Type B pancreatic cell (in vitro differentiated cells): ENCODE results near the gene HMOX1. TPM values are rescaled to one million over a fixed set of nuclear protein-coding genes. Genes with fewer than 3 reads are reported as not detected.

Experiments
- DNase-seq: peaks from one replicate; pipeline ENCODE4 v3.0.0; 2021; ENCODE audit warnings: mixed read lengths; ENCODE audit not compliant: unreplicated experiment; ENCODE audit errors: extremely low spot score
- H3K27ac Mint-ChIP-seq: 2 replicates; pipeline ENCODE4 v1.8.0; 2021; ENCODE audit warnings: mild to moderate bottlenecking, mixed read lengths
- H3K27me3 Mint-ChIP-seq: 2 replicates; pipeline ENCODE4 v1.8.0; 2021; ENCODE audit warnings: mixed read lengths
- H3K36me3 Mint-ChIP-seq: 2 replicates; pipeline ENCODE4 v1.8.0; 2021; ENCODE audit warnings: mixed read lengths
- H3K4me1 Mint-ChIP-seq: one replicate; pipeline ENCODE4 v1.8.0; 2021; ENCODE audit warnings: mixed read lengths; ENCODE audit not compliant: unreplicated experiment
- H3K4me3 Mint-ChIP-seq: 2 replicates; pipeline ENCODE4 v1.8.0; 2021; ENCODE audit warnings: mild to moderate bottlenecking, mixed read lengths
- H3K9me3 Mint-ChIP-seq: 2 replicates; pipeline ENCODE4 v1.8.0; 2021; ENCODE audit warnings: mixed read lengths
- long read RNA-seq: library from polyadenylated mRNA; unstranded; transcript quantifications from one replicate; pipeline ENCODE4 v2.0.0, GENCODE V29; 2020
- total RNA-seq: library from RNA; stranded (reverse); gene quantifications from 2 replicates; pipeline ENCODE4 v1.2.1, GENCODE V29; 2021; ENCODE audit warnings: low replicate concordance
- TF ChIP-seq, protein P1 (sequence below): fragments of 200-600 bp; sonication (generic); conservative IDR thresholded peaks from 2 replicates; pipeline ENCODE4 v1.5.0; 2021; ENCODE audit warnings: antibody characterized with exemption, mild to moderate bottlenecking

HMOX1 gene, protein sequence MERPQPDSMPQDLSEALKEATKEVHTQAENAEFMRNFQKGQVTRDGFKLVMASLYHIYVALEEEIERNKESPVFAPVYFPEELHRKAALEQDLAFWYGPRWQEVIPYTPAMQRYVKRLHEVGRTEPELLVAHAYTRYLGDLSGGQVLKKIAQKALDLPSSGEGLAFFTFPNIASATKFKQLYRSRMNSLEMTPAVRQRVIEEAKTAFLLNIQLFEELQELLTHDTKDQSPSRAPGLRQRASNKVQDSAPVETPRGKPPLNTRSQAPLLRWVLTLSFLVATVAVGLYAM
- total RNA-seq, result 4.1 and 7.7 TPM in 2 replicates
- long read RNA-seq, transcript HMOX1-201 (5 exons, 1,822 nt), result major isoform, 5 of 6 reads
- long read RNA-seq, partial matches to known transcripts, result 1 of 6 reads
- long read RNA-seq, other reads (novel, unspliced or antisense), result 0 of 6 reads

DNA sequence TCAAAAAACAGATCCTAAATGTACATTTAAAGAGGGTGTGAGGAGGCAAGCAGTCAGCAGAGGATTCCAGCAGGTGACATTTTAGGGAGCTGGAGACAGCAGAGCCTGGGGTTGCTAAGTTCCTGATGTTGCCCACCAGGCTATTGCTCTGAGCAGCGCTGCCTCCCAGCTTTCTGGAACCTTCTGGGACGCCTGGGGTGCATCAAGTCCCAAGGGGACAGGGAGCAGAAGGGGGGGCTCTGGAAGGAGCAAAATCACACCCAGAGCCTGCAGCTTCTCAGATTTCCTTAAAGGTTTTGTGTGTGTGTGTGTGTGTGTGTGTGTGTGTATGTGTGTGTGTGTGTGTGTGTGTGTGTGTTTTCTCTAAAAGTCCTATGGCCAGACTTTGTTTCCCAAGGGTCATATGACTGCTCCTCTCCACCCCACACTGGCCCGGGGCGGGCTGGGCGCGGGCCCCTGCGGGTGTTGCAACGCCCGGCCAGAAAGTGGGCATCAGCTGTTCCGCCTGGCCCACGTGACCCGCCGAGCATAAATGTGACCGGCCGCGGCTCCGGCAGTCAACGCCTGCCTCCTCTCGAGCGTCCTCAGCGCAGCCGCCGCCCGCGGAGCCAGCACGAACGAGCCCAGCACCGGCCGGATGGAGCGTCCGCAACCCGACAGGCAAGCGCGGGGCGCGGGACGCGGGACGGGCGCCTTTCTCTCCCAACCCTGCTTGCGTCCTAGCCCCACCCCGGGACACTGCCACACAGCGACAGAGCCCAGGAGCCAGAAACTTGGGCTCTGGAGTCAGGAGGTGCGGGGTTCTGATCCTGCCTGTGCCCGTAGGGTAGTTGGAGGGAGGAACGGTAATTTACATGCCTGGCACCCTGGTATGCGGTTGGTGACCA lies at the start of gene HMOX1:
Gene HMOX1 (plus strand): TSS at position 560 of the 887 bp plus-strand sequence. CDS start 78 bp downstream, at position 638.
- peak within 1 kb of the TSS; percentile 80 for H3K4me3 Mint-ChIP-seq
- H3K36me3 Mint-ChIP-seq, result no peaks in the 10 kb centered on the region
- peaks cover 8% of the 10 kb centered on the region for H3K27me3 Mint-ChIP-seq
- TF ChIP-seq, protein P1, sequence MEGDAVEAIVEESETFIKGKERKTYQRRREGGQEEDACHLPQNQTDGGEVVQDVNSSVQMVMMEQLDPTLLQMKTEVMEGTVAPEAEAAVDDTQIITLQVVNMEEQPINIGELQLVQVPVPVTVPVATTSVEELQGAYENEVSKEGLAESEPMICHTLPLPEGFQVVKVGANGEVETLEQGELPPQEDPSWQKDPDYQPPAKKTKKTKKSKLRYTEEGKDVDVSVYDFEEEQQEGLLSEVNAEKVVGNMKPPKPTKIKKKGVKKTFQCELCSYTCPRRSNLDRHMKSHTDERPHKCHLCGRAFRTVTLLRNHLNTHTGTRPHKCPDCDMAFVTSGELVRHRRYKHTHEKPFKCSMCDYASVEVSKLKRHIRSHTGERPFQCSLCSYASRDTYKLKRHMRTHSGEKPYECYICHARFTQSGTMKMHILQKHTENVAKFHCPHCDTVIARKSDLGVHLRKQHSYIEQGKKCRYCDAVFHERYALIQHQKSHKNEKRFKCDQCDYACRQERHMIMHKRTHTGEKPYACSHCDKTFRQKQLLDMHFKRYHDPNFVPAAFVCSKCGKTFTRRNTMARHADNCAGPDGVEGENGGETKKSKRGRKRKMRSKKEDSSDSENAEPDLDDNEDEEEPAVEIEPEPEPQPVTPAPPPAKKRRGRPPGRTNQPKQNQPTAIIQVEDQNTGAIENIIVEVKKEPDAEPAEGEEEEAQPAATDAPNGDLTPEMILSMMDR, result no peak
- no peaks in the 10 kb centered on the region for H3K9me3 Mint-ChIP-seq
- peak within 1 kb of the TSS; percentile 82 for H3K27ac Mint-ChIP-seq
- DNase-seq, result peak; percentile 85
- peaks cover 33% of the 10 kb centered on the region for H3K4me1 Mint-ChIP-seq

DNA sequence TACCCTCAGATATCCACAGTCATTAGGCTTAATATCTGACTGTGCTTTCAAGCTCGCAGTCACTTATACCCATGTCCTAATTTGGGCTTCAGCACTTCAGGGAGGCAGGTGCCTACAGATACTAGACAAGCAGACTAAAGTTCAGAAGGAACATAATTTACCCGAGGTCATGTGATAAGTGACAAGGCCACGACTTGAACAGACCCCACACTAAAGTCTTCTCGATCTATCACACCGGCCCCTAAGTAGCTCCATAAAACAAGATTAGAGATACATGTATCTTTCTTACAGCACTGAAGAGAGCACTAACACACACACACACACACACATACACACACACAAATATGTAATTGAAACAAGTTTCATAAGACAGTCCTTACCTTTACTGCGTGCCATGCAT lies 48.6 kb upstream of the HMOX1 start:
- Mint-ChIP-seq H3K9me3 (no peaks in the 10 kb centered on the region), H3K36me3 (peaks cover 3% of the 10 kb centered on the region), H3K27ac (no peak overlapping the region), H3K4me3 (no peak overlapping the region), H3K4me1 (peaks cover 5% of the 10 kb centered on the region), H3K27me3 (no peaks in the 10 kb centered on the region)
- TF ChIP-seq, protein P1, result no peak
- DNase-seq, result no peak

DNA sequence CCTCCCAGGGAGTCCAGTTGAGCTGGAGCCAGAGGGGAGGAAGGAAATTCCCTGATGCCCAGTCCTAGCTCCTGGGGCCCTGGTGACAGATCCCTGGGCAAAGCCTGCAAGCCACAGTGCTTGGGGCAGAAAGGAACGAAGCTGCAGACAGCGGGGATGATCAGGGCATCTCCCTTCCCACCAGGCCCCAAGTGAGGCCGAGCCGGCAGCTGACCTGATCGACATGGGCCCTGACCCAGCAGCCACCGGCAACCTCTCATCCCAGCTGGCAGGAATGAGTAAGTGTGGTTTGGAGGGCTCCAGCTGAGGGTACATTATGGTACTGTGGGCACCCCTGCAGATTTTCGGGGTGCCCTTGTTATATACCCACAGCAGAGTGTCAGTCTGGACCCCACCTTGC lies 47.7 kb upstream of the HMOX1 start:
- DNase-seq, result no peak
- TF ChIP-seq, protein P1, result no peak
- H3K27ac Mint-ChIP-seq, result no peak overlapping the region
- H3K36me3 Mint-ChIP-seq, result peaks cover 3% of the 10 kb centered on the region
- H3K27me3 Mint-ChIP-seq, result no peaks in the 10 kb centered on the region
- H3K4me3 Mint-ChIP-seq, result no peak overlapping the region
- H3K9me3 Mint-ChIP-seq, result no peaks in the 10 kb centered on the region
- peaks cover 5% of the 10 kb centered on the region for H3K4me1 Mint-ChIP-seq

DNA sequence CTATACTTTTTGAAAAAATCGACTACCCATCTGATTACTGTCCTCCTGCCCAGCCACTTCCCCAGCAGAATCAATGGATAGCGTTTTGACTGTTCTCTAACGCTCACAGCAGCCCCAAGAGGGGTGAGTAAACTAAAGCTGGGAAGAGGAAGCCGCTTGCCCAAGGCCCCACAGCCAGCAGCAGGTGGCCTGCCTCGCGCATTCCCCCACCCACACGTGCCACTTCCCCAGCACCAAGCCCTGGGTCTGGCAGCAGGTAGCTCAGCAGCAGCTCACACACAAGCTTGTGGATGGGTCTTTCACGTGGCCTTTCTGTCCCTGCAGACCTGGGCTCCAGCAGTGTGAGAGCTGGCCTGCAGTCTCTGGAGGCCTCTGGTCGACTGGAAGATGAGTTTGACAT lies 46.9 kb upstream of the HMOX1 start:
- Mint-ChIP-seq H3K4me3 (no peak overlapping the region), H3K27ac (no peak overlapping the region), H3K27me3 (no peaks in the 10 kb centered on the region), H3K36me3 (peaks cover 3% of the 10 kb centered on the region), H3K9me3 (no peaks in the 10 kb centered on the region), H3K4me1 (peaks cover 5% of the 10 kb centered on the region)
- DNase-seq, result no peak
- TF ChIP-seq, protein P1, result no peak

DNA sequence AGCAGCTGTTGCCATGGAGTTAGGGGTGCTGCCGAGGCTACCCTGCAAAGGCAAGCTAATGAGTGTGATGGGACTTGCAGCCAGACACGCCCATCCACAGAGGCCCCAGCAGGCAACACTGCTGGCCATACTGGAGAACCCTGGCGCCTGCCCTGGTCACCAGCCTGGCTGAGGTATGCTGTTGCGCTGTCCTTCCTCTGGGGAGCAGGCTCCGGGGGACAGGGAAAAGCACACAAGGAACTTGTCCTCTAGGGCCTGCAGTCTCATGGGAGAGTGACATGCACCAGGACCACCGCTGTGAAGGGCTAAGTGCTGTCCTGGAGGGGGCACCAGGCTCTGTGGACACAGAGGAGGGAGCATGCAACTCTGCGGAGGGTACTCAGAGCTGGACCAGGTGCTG lies 45.4 kb upstream of the HMOX1 start:
- H3K4me1 Mint-ChIP-seq, result peaks cover 5% of the 10 kb centered on the region
- no peaks in the 10 kb centered on the region for H3K27me3 Mint-ChIP-seq
- no peak overlapping the region for H3K4me3 Mint-ChIP-seq
- no peak overlapping the region for H3K27ac Mint-ChIP-seq
- no peak for DNase-seq
- no peaks in the 10 kb centered on the region for H3K9me3 Mint-ChIP-seq
- H3K36me3 Mint-ChIP-seq, result peaks cover 5% of the 10 kb centered on the region
- TF ChIP-seq, protein P1, result no peak
